Endodermal cell (in vitro differentiated cells): Measurements from ENCODE around the gene RAB11FIP5. TPM values are rescaled to one million over a fixed set of nuclear protein-coding genes. Genes with fewer than 3 reads are reported as not detected.

Experiments
- DNase-seq: peaks from one replicate; pipeline ENCODE4 v3.0.0-alpha.2; 2017
- H3K27ac ChIP-seq: 2 replicates; pipeline ENCODE4 v1.5.1; 2013; ENCODE audit warnings: mild to moderate bottlenecking, low read depth, low read length, moderate library complexity
- H3K27me3 ChIP-seq: 2 replicates; pipeline ENCODE4 v1.6.1; 2013; ENCODE audit warnings: mild to moderate bottlenecking, low read length, moderate library complexity; ENCODE audit not compliant: insufficient read depth, control insufficient read depth, poor library complexity, severe bottlenecking
- H3K36me3 ChIP-seq: 2 replicates; pipeline ENCODE4 v1.7.0; 2013; ENCODE audit warnings: mild to moderate bottlenecking, low read length, moderate library complexity; ENCODE audit not compliant: control insufficient read depth, insufficient read depth
- H3K4me1 ChIP-seq: one replicate; pipeline ENCODE4 v1.7.0; 2013; ENCODE audit warnings: low read length; ENCODE audit not compliant: control insufficient read depth, insufficient read depth
- H3K4me3 ChIP-seq: 2 replicates; pipeline ENCODE4 v1.5.1; 2013; ENCODE audit warnings: mild to moderate bottlenecking, low read length, moderate library complexity
- H3K9ac ChIP-seq: 2 replicates; pipeline ENCODE4 v1.6.1; 2013; ENCODE audit warnings: mild to moderate bottlenecking, low read length, moderate library complexity; ENCODE audit not compliant: poor library complexity, severe bottlenecking; ENCODE audit errors: extremely low read depth
- H3K9me3 ChIP-seq: 2 replicates; pipeline ENCODE4 v1.6.1; 2013; ENCODE audit warnings: mild to moderate bottlenecking, low read length, moderate library complexity; ENCODE audit not compliant: control insufficient read depth
- H3K27ac Mint-ChIP-seq: 2 replicates; pipeline ENCODE4 v1.8.0; 2020; ENCODE audit warnings: mixed read lengths
- H3K27me3 Mint-ChIP-seq: 2 replicates; pipeline ENCODE4 v1.8.0; 2021; ENCODE audit warnings: mild to moderate bottlenecking, mixed read lengths; ENCODE audit not compliant: insufficient read depth
- H3K36me3 Mint-ChIP-seq: 2 replicates; pipeline ENCODE4 v1.8.0; 2020; ENCODE audit warnings: low read depth, mixed read lengths
- H3K4me1 Mint-ChIP-seq: 2 replicates; pipeline ENCODE4 v1.8.0; 2020; ENCODE audit warnings: mixed read lengths
- H3K4me3 Mint-ChIP-seq: 2 replicates; pipeline ENCODE4 v1.8.0; 2020; ENCODE audit warnings: mild to moderate bottlenecking, moderate library complexity, mixed read lengths
- H3K9me3 Mint-ChIP-seq: 2 replicates; pipeline ENCODE4 v1.8.0; 2020; ENCODE audit warnings: mild to moderate bottlenecking, mixed read lengths
- WGBS, 2 experiments: methylation state at CpG; one replicate each; pipeline versions ENCODE4 v1.1.5 to v1.1.7; 2013; ENCODE audit warnings: missing lambda C conversion rate in 2 of 2, mixed read lengths in 1 of 2; ENCODE audit not compliant: insufficient coverage in 1 of 2, insufficient read length in 1 of 2; 5-methylcytosine and 5-hydroxymethylcytosine counted together
- total RNA-seq, 2 donors: library from RNA; stranded (reverse); fragmentation: NEBNext Ultra II Directional in 1 of 2; extraction: Animal tissue kit (Norgen Biotek cat#: 25700) in 1 of 2; gene quantifications; 2 replicates in 1 of 2; 3 replicates in 1 of 2; pipeline ENCODE4 v1.2.1, GENCODE V29; 2021
- TF ChIP-seq, protein P1 (sequence below): fragments of 200-600 bp; sonication (generic); conservative IDR thresholded peaks from 2 replicates; pipeline ENCODE4 v1.5.0; 2021; ENCODE audit warnings: antibody characterized with exemption, mild to moderate bottlenecking

RAB11FIP5 gene
- total RNA-seq, 2 donors from 2014 or later: 12.1 to 17.3 TPM

GRCh38 chr2:73063909-73064875, 48.6 kb downstream of the RAB11FIP5 start:
- H3K27me3 ChIP-seq: no peaks in the 10 kb centered on the region
- no peaks in the 10 kb centered on the region for H3K9me3 ChIP-seq
- peak; percentile 79 for DNase-seq
- H3K9ac ChIP-seq: peak overlapping the region; percentile 31
- no peak overlapping the region for H3K4me3 Mint-ChIP-seq
- H3K27me3 Mint-ChIP-seq: no peaks in the 10 kb centered on the region
- no peaks in the 10 kb centered on the region for H3K9me3 Mint-ChIP-seq
- H3K4me3 ChIP-seq: peak overlapping the region; percentile 4
- peaks cover 11% of the 10 kb centered on the region for H3K36me3 Mint-ChIP-seq
- WGBS, 2 experiments: 63 to 65% methylated on average over 4 to 7 of the region's 8 CpGs
- peaks cover 6% of the 10 kb centered on the region for H3K36me3 ChIP-seq
- H3K4me1 ChIP-seq: no peaks in the 10 kb centered on the region
- no peak overlapping the region for H3K27ac ChIP-seq
- TF ChIP-seq, protein P1, sequence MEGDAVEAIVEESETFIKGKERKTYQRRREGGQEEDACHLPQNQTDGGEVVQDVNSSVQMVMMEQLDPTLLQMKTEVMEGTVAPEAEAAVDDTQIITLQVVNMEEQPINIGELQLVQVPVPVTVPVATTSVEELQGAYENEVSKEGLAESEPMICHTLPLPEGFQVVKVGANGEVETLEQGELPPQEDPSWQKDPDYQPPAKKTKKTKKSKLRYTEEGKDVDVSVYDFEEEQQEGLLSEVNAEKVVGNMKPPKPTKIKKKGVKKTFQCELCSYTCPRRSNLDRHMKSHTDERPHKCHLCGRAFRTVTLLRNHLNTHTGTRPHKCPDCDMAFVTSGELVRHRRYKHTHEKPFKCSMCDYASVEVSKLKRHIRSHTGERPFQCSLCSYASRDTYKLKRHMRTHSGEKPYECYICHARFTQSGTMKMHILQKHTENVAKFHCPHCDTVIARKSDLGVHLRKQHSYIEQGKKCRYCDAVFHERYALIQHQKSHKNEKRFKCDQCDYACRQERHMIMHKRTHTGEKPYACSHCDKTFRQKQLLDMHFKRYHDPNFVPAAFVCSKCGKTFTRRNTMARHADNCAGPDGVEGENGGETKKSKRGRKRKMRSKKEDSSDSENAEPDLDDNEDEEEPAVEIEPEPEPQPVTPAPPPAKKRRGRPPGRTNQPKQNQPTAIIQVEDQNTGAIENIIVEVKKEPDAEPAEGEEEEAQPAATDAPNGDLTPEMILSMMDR: no peak
- peak overlapping the region; percentile 75 for H3K27ac Mint-ChIP-seq
- peaks cover 22% of the 10 kb centered on the region for H3K4me1 Mint-ChIP-seq

- peak overlapping the region; percentile 75 for H3K27ac Mint-ChIP-seq
- no peaks in the 10 kb centered on the region for H3K9me3 Mint-ChIP-seq
- WGBS, 2 experiments: 80 to 97% methylated on average over 3 to 4 of the region's 4 CpGs
Measured at GRCh38 chr2:73063472-73063871, 49.3 kb downstream of the RAB11FIP5 start.

DNA sequence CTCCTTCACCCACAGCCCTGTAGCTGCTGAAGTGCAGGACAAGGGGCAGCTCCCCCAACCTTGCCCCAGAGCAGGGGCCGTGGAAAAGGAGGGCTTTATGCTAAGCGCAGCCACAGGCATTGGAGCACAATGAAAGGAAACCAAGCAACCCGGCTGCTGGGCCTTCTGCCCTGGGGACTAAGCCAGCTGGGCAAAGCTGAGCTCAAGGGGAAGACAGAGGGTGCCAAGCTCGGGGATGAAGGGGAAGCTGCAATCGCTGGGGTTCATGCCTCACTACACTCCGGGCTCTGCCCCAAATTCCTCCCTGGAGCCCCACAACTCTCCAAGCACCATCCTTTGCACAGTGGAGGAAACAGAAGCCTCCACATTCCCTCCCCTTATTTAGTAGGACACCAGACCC, 53.6 kb downstream of the RAB11FIP5 start:
- no peak for DNase-seq
- H3K27ac Mint-ChIP-seq: no peak overlapping the region
- Histone ChIP-seq H3K27ac (no peak overlapping the region), H3K36me3 (peaks cover 32% of the 10 kb centered on the region), H3K9ac (no peak overlapping the region), H3K4me3 (no peak overlapping the region), H3K4me1 (no peaks in the 10 kb centered on the region), H3K9me3 (peaks cover 19% of the 10 kb centered on the region), H3K27me3 (no peaks in the 10 kb centered on the region)
- WGBS, 2 experiments: 90 to 96% methylated on average over 3 to 6 of the region's 6 CpGs
- TF ChIP-seq, protein P1: no peak
- H3K27me3 Mint-ChIP-seq: no peaks in the 10 kb centered on the region
- H3K4me3 Mint-ChIP-seq: no peak overlapping the region
- peaks cover 39% of the 10 kb centered on the region for H3K36me3 Mint-ChIP-seq
- peaks cover 19% of the 10 kb centered on the region for H3K9me3 Mint-ChIP-seq
- peaks cover 7% of the 10 kb centered on the region for H3K4me1 Mint-ChIP-seq

More at GRCh38 chr2:73063472-73063871, 49.3 kb downstream of the RAB11FIP5 start:
- H3K9ac ChIP-seq: no peak overlapping the region
- peaks cover 6% of the 10 kb centered on the region for H3K36me3 ChIP-seq
- H3K27ac ChIP-seq: no peak overlapping the region
- H3K4me1 Mint-ChIP-seq: peaks cover 16% of the 10 kb centered on the region
- H3K27me3 ChIP-seq: no peaks in the 10 kb centered on the region
- H3K36me3 Mint-ChIP-seq: peaks cover 14% of the 10 kb centered on the region
- no peaks in the 10 kb centered on the region for H3K27me3 Mint-ChIP-seq
- H3K9me3 ChIP-seq: no peaks in the 10 kb centered on the region
- H3K4me3 Mint-ChIP-seq: no peak overlapping the region
- TF ChIP-seq, protein P1: no peak
- no peak for DNase-seq
- H3K4me1 ChIP-seq: no peaks in the 10 kb centered on the region
- H3K4me3 ChIP-seq: peak overlapping the region; percentile 4
